OCI-LY1 (cell line): Measurements from ENCODE around the gene PCBP3.

Experiments used
- EZH2 ChIP-seq: fragments of 200-600 bp; sonication (generic), shearing (Covaris generic); IDR thresholded peaks from 2 replicates; pipeline ENCODE4 v1.8.0; 2017; ENCODE audit warnings: borderline replicate concordance, mixed run types, mild to moderate bottlenecking, antibody characterized with exemption, low read length, moderate library complexity, mixed read lengths
- TF ChIP-seq, protein P1 (sequence below): fragments of 200-600 bp; sonication (generic), shearing (Covaris generic); IDR thresholded peaks from 2 replicates; pipeline ENCODE4 v1.5.1; 2017; ENCODE audit warnings: mild to moderate bottlenecking, antibody characterized with exemption, low read length, moderate library complexity, mixed read lengths

- TF ChIP-seq, protein P1, sequence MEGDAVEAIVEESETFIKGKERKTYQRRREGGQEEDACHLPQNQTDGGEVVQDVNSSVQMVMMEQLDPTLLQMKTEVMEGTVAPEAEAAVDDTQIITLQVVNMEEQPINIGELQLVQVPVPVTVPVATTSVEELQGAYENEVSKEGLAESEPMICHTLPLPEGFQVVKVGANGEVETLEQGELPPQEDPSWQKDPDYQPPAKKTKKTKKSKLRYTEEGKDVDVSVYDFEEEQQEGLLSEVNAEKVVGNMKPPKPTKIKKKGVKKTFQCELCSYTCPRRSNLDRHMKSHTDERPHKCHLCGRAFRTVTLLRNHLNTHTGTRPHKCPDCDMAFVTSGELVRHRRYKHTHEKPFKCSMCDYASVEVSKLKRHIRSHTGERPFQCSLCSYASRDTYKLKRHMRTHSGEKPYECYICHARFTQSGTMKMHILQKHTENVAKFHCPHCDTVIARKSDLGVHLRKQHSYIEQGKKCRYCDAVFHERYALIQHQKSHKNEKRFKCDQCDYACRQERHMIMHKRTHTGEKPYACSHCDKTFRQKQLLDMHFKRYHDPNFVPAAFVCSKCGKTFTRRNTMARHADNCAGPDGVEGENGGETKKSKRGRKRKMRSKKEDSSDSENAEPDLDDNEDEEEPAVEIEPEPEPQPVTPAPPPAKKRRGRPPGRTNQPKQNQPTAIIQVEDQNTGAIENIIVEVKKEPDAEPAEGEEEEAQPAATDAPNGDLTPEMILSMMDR: no peak
- no peak for TF ChIP-seq EZH2
These were observed 326.6 kb downstream of the PCBP3 start for GRCh38 chr21:45969921-45970673.
